ENCODE measurements around the gene HEATR9.

HEATR9 gene

DNA sequence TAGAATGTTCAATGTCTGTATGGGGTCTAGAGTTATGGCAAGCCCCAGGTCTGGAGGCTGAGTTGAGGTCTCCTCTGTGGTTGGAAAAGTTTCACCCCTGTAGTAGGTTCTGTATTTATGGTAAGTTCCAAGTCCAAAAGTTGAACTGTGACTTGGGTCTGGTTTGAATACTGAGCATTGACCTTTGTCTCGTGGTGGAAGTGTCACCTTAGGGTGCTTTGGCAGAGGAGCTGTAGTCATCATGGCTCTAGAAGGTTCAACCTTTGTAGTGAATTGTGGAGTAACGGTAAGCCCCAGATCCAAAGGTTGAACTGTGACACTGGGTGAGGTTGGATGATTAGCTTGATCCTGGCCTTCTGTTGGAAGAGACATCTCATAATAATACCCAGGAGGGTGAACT is 44.3 kb upstream of the HEATR9 start:
- no peaks in the 10 kb centered on the region for H3K9me3 ChIP-seq
- no peak overlapping the region for H3K4me3 ChIP-seq (ENCODE audit: low read depth in 1 of 2, low read length in 1 of 2)
- TF ChIP-seq CTCF (IDR thresholded peaks at IDR 0.05) = no peak
- H3K4me1 ChIP-seq (ENCODE audit: control insufficient read depth in 1 of 2, insufficient read depth in 1 of 2, low read depth in 1 of 2, low read length in 1 of 2) = no peaks in the 10 kb centered on the region
- H3K27ac ChIP-seq = no peak overlapping the region
- no peaks in the 10 kb centered on the region for H3K27me3 ChIP-seq
- H3K36me3 ChIP-seq = no peaks in the 10 kb centered on the region

GRCh38 chr17:35912339-35912912 is 43.7 kb upstream of the HEATR9 start:
- no peak overlapping the region for H3K27ac ChIP-seq

DNA sequence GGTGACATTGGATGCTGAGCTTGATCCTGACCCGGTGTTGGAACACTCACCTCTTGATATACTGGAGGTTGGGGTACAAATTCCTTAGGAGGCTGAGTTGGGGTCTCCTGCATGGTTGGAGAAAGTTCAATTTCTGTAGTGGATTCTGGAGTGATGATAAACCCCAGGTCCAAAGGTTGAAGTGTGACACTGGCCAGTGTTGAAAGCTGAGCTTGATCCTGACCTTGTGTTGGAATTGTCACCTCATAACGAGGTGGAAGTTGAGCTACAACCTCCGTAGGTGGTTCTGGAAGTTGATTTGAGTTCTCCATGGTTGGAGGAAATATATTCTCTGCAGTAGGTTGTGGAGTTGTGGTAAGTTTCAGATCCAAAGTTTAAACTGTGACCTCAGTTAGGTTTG is 40.7 kb upstream of the HEATR9 start:
- no peak overlapping the region for H3K27ac ChIP-seq
- no peak for TF ChIP-seq CTCF (IDR thresholded peaks at IDR 0.05)
- no peaks in the 10 kb centered on the region for H3K4me1 ChIP-seq (ENCODE audit: control insufficient read depth in 1 of 2, insufficient read depth in 1 of 2, low read depth in 1 of 2, low read length in 1 of 2)
- no peaks in the 10 kb centered on the region for H3K36me3 ChIP-seq
- H3K9me3 ChIP-seq = no peaks in the 10 kb centered on the region
- no peaks in the 10 kb centered on the region for H3K27me3 ChIP-seq
- H3K4me3 ChIP-seq (ENCODE audit: low read depth in 1 of 2, low read length in 1 of 2) = no peak overlapping the region

More at GRCh38 chr17:35912339-35912912, 43.7 kb upstream of the HEATR9 start:
- TF ChIP-seq CTCF (IDR thresholded peaks at IDR 0.05) = no peak
- Histone ChIP-seq H3K36me3 (no peaks in the 10 kb centered on the region), H3K4me3 (ENCODE audit: low read depth in 1 of 2, low read length in 1 of 2) (no peak overlapping the region), H3K4me1 (ENCODE audit: control insufficient read depth in 1 of 2, insufficient read depth in 1 of 2, low read depth in 1 of 2, low read length in 1 of 2) (no peaks in the 10 kb centered on the region), H3K9me3 (no peaks in the 10 kb centered on the region), H3K27me3 (no peaks in the 10 kb centered on the region)

GRCh38 chr17:35907691-35908090 is 39.0 kb upstream of the HEATR9 start:
- H3K27ac ChIP-seq = no peak overlapping the region
- H3K9me3 ChIP-seq = no peaks in the 10 kb centered on the region
- TF ChIP-seq CTCF (IDR thresholded peaks at IDR 0.05) = no peak
- no peaks in the 10 kb centered on the region for H3K36me3 ChIP-seq
- H3K4me3 ChIP-seq (ENCODE audit: low read depth in 1 of 2, low read length in 1 of 2) = no peak overlapping the region
- H3K4me1 ChIP-seq (ENCODE audit: control insufficient read depth in 1 of 2, insufficient read depth in 1 of 2, low read depth in 1 of 2, low read length in 1 of 2) = no peaks in the 10 kb centered on the region
- H3K27me3 ChIP-seq = no peaks in the 10 kb centered on the region

DNA sequence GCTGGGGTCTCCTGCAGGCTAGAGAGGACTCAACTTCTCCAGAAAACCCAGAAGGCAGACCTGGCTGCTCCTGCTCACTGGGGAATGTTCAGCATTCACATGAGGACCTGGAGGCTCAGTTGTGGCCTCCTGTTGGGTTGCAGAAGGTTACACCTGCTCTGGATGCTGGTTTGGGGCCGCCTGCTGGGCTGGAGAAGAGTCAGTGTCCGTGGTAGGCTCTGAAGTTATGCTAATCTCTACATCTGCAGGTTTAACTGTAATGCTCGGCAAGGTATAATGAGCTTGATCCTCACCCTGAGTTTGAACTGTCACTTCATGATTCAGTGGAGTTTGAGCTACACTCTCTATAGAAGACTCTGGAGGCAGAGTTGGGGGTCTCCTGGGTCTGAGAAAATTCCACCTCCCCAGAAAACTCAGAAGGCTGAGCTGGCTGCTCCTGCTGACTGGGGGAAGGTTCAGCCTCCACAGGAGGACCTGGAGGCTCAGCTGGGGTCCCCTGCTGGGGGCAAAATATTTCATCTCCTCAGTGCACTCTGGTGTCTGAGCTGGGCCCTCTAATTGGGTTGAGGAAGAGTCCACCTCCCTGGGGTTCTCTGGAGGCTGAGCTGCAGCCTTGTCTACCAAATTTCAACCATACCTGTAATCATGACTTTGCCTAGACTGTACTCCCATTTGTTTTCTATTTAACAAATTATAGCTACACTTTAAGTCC is 38.4 kb upstream of the HEATR9 start:
- Histone ChIP-seq H3K9me3 (no peaks in the 10 kb centered on the region), H3K4me1 (ENCODE audit: control insufficient read depth in 1 of 2, insufficient read depth in 1 of 2, low read depth in 1 of 2, low read length in 1 of 2) (no peaks in the 10 kb centered on the region), H3K27me3 (no peaks in the 10 kb centered on the region), H3K27ac (no peak overlapping the region), H3K4me3 (ENCODE audit: low read depth in 1 of 2, low read length in 1 of 2) (no peak overlapping the region), H3K36me3 (no peaks in the 10 kb centered on the region)
- TF ChIP-seq CTCF (IDR thresholded peaks at IDR 0.05) = no peak

All from neutrophil (primary cell).